ENCODE data around the gene PVALEF.

DNA sequence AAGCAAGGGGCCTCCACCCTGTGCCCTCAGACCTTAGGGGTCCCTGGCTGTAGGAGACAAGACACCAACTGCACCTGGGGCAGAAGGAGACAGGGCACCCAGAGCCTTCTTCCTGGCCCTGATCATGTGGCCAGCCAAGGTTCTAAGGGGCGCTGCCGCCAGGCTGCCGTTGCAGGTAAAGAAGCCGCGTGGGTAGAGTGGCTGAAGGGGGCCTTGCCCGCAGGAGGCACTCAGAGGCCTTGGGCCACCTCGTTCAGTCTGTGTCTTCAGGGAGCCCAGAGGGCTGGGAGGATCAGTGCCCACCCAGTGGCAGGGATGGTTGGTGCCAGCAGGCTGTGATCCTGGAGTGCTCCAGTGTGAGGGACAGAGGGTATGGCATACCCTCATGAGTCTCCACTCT is 2.3 kb downstream of the PVALEF start:
- TF ChIP-seq, protein P1, sequence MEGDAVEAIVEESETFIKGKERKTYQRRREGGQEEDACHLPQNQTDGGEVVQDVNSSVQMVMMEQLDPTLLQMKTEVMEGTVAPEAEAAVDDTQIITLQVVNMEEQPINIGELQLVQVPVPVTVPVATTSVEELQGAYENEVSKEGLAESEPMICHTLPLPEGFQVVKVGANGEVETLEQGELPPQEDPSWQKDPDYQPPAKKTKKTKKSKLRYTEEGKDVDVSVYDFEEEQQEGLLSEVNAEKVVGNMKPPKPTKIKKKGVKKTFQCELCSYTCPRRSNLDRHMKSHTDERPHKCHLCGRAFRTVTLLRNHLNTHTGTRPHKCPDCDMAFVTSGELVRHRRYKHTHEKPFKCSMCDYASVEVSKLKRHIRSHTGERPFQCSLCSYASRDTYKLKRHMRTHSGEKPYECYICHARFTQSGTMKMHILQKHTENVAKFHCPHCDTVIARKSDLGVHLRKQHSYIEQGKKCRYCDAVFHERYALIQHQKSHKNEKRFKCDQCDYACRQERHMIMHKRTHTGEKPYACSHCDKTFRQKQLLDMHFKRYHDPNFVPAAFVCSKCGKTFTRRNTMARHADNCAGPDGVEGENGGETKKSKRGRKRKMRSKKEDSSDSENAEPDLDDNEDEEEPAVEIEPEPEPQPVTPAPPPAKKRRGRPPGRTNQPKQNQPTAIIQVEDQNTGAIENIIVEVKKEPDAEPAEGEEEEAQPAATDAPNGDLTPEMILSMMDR (IDR thresholded peaks at IDR 0.05) = no peak
- no peak for TF ChIP-seq POLR2A (IDR thresholded peaks at IDR 0.05)

All from uterus (tissue), 2 donors.